ENCODE results near the gene ITK.

- TF ChIP-seq CTCF (IDR thresholded peaks at IDR 0.05) = no peak
- TF ChIP-seq POLR2AphosphoS5 (IDR thresholded peaks at IDR 0.05) = no peak
- no peak for TF ChIP-seq POLR2A (IDR thresholded peaks at IDR 0.05; ENCODE audit: low read depth)
These were observed 35.9 kb downstream of the ITK start for GRCh38 chr5:157216391-157217142.
